ENCODE measurements around the gene WNT2.
"Not testable (repeated sequence)": the region's sequence is repeated elsewhere in the genome, so short reads cannot be mapped to it uniquely, and the experiment has no call there.

Gene WNT2

GRCh38 chr7:117300506-117300905 is 22.4 kb downstream of the WNT2 start:
- peaks cover 15% of the 10 kb centered on the region for H3K27me3 ChIP-seq (ENCODE audit: control insufficient read depth, insufficient read depth, low read length)
- H3K9me3 ChIP-seq (replicated peaks; ENCODE audit: low read length); H3K9ac ChIP-seq (ENCODE audit: low read depth, low read length); H3K4me2 ChIP-seq (ENCODE audit: low read length); H3K4me3 ChIP-seq (ENCODE audit: low read length); H3K36me3 ChIP-seq (ENCODE audit: insufficient read depth, low read length); H3K4me1 ChIP-seq (ENCODE audit: control insufficient read depth, insufficient read depth, low read length): not testable (repeated sequence)

- Histone ChIP-seq H3K4me3 (ENCODE audit: low read length) (no peak overlapping the region), H3K36me3 (ENCODE audit: insufficient read depth, low read length) (no peaks in the 10 kb centered on the region), H3K9me3 (replicated peaks; ENCODE audit: low read length) (no peaks in the 10 kb centered on the region), H3K9ac (ENCODE audit: low read depth, low read length) (no peak overlapping the region), H3K4me2 (ENCODE audit: low read length) (no peak overlapping the region), H3K27me3 (ENCODE audit: control insufficient read depth, insufficient read depth, low read length) (peaks cover 13% of the 10 kb centered on the region), H3K4me1 (ENCODE audit: control insufficient read depth, insufficient read depth, low read length) (no peaks in the 10 kb centered on the region)
Measured at GRCh38 chr7:117297606-117298005, 25.3 kb downstream of the WNT2 start.

- Histone ChIP-seq H3K36me3 (ENCODE audit: insufficient read depth, low read length) (no peaks in the 10 kb centered on the region), H3K9me3 (replicated peaks; ENCODE audit: low read length) (no peaks in the 10 kb centered on the region), H3K9ac (ENCODE audit: low read depth, low read length) (no peak overlapping the region), H3K4me3 (ENCODE audit: low read length) (no peak overlapping the region), H3K4me1 (ENCODE audit: control insufficient read depth, insufficient read depth, low read length) (no peaks in the 10 kb centered on the region), H3K4me2 (ENCODE audit: low read length) (no peak overlapping the region), H3K27me3 (ENCODE audit: control insufficient read depth, insufficient read depth, low read length) (peaks cover 10% of the 10 kb centered on the region)
Measured at GRCh38 chr7:117296066-117296465, 26.8 kb downstream of the WNT2 start.

DNA sequence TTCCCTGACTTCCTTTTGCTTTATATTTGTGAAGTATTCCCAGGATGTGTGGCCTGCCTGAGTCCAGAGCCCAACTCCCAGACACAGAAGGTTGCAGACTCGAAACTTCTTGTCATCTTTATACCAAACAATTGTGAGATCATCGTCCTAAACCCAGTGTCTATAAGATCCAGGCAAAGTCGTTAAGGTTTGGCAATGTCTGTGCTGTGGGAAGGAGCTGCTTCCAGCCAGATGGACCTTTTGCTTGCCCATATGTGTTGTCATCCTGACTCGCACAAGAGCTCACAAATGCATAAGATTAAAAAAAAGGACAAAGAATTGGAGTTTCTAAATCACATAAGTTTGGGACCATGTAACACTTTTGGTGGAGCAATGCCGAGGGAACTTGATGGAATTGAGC is 37.0 kb downstream of the WNT2 start:
- Histone ChIP-seq H3K4me2 (ENCODE audit: low read length) (no peak overlapping the region), H3K36me3 (ENCODE audit: insufficient read depth, low read length) (no peaks in the 10 kb centered on the region), H3K4me3 (ENCODE audit: low read length) (no peak overlapping the region), H3K4me1 (ENCODE audit: control insufficient read depth, insufficient read depth, low read length) (peaks cover 15% of the 10 kb centered on the region), H3K27me3 (ENCODE audit: control insufficient read depth, insufficient read depth, low read length) (no peaks in the 10 kb centered on the region), H3K9ac (ENCODE audit: low read depth, low read length) (no peak overlapping the region), H3K9me3 (replicated peaks; ENCODE audit: low read length) (no peaks in the 10 kb centered on the region)

GRCh38 chr7:117284692-117285091 is 38.2 kb downstream of the WNT2 start:
- Histone ChIP-seq H3K9ac (ENCODE audit: low read depth, low read length) (no peak overlapping the region), H3K36me3 (ENCODE audit: insufficient read depth, low read length) (no peaks in the 10 kb centered on the region), H3K27me3 (ENCODE audit: control insufficient read depth, insufficient read depth, low read length) (no peaks in the 10 kb centered on the region), H3K4me2 (ENCODE audit: low read length) (no peak overlapping the region), H3K9me3 (replicated peaks; ENCODE audit: low read length) (no peaks in the 10 kb centered on the region), H3K4me1 (ENCODE audit: control insufficient read depth, insufficient read depth, low read length) (peaks cover 15% of the 10 kb centered on the region), H3K4me3 (ENCODE audit: low read length) (no peak overlapping the region)

GRCh38 chr7:117283779-117284178 is 39.1 kb downstream of the WNT2 start:
- Histone ChIP-seq H3K4me2 (ENCODE audit: low read length) (no peak overlapping the region), H3K9me3 (replicated peaks; ENCODE audit: low read length) (no peaks in the 10 kb centered on the region), H3K9ac (ENCODE audit: low read depth, low read length) (no peak overlapping the region)

DNA sequence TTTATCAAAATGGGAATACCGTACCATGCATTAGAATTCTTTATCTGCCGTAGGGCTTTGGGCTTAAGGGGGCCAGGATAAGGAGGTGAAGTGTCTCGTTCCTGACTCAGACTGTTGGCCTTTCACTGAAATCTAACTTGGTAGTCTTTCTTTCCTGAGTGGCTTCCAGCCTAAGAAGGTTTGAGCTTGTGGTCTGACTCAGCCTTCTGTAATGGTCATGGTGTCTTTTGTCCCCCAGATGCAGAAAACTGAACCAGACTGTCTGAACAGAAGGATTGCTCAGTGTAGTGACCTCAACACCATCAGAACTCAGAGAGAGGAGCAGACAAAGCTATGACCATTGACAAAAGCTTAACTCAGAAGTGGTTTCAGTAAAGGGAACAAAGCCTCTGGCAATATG is 39.5 kb downstream of the WNT2 start:
- no peaks in the 10 kb centered on the region for H3K27me3 ChIP-seq (ENCODE audit: control insufficient read depth, insufficient read depth, low read length)
- no peaks in the 10 kb centered on the region for H3K36me3 ChIP-seq (ENCODE audit: insufficient read depth, low read length)
- no peaks in the 10 kb centered on the region for H3K9me3 ChIP-seq (replicated peaks; ENCODE audit: low read length)
- no peak overlapping the region for H3K9ac ChIP-seq (ENCODE audit: low read depth, low read length)
- no peak overlapping the region for H3K4me2 ChIP-seq (ENCODE audit: low read length)
- peaks cover 15% of the 10 kb centered on the region for H3K4me1 ChIP-seq (ENCODE audit: control insufficient read depth, insufficient read depth, low read length)
- no peak overlapping the region for H3K4me3 ChIP-seq (ENCODE audit: low read length)

More at GRCh38 chr7:117283779-117284178, 39.1 kb downstream of the WNT2 start:
- Histone ChIP-seq H3K4me3 (ENCODE audit: low read length) (no peak overlapping the region), H3K27me3 (ENCODE audit: control insufficient read depth, insufficient read depth, low read length) (no peaks in the 10 kb centered on the region), H3K4me1 (ENCODE audit: control insufficient read depth, insufficient read depth, low read length) (peaks cover 15% of the 10 kb centered on the region), H3K36me3 (ENCODE audit: insufficient read depth, low read length) (no peaks in the 10 kb centered on the region)

DNA sequence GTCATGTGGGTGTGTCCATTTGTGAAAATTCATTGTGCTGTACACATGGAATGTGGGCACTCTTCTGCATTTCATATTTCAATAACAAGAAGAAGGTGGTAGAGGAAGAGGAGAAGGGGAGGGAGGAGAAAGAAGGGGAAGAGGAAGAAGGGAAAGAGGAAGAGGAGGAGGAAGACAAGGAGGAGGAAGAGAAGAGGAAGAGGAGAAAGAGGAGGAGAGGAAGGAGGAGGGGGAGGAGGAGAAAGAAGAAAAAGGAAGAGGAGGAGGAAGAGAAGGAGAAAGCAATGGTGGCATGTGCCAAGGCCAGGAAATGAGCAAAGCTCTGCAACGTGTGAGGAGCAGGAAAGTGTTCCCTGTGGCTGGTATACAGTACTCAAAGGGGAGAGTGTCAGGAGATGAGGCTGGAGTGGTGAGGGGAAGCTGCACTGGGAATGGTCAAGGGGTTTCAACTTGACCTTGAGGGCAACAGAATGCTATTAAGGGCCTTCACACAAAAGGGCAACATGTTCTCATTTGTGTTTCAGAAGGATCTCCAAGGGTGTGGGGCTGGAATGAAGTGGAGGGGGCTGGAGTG is 40.5 kb downstream of the WNT2 start:
- no peak overlapping the region for H3K9ac ChIP-seq (ENCODE audit: low read depth, low read length)
- no peak overlapping the region for H3K4me2 ChIP-seq (ENCODE audit: low read length)
- no peaks in the 10 kb centered on the region for H3K9me3 ChIP-seq (replicated peaks; ENCODE audit: low read length)
- no peak overlapping the region for H3K4me3 ChIP-seq (ENCODE audit: low read length)
- peaks cover 15% of the 10 kb centered on the region for H3K4me1 ChIP-seq (ENCODE audit: control insufficient read depth, insufficient read depth, low read length)
- no peaks in the 10 kb centered on the region for H3K36me3 ChIP-seq (ENCODE audit: insufficient read depth, low read length)
- H3K27me3 ChIP-seq (ENCODE audit: control insufficient read depth, insufficient read depth, low read length), result no peaks in the 10 kb centered on the region

DNA sequence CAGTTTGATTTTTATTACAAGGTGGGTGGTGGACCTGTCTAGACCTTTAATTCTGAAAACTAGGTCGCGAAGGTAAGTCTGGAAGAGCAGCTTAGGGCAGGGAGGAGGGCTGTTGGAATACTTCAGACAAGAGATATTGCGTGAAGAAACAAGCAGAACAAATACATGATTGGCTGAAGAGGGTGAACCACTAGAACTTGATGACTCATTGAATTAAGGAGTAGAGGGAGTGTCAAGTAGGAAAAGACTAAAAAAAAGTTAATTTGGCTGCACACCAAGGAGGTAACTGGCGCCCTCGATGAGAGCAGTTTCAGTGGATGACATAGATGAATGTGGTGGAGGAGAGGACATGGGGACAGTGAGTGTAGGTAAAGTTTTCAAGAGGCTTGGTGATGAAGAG is 41.3 kb downstream of the WNT2 start:
- Histone ChIP-seq H3K9me3 (replicated peaks; ENCODE audit: low read length) (no peaks in the 10 kb centered on the region), H3K9ac (ENCODE audit: low read depth, low read length) (no peak overlapping the region), H3K36me3 (ENCODE audit: insufficient read depth, low read length) (no peaks in the 10 kb centered on the region), H3K27me3 (ENCODE audit: control insufficient read depth, insufficient read depth, low read length) (no peaks in the 10 kb centered on the region), H3K4me2 (ENCODE audit: low read length) (no peak overlapping the region), H3K4me3 (ENCODE audit: low read length) (no peak overlapping the region), H3K4me1 (ENCODE audit: control insufficient read depth, insufficient read depth, low read length) (peaks cover 15% of the 10 kb centered on the region)

- H3K9me3 ChIP-seq (replicated peaks; ENCODE audit: low read length), result no peaks in the 10 kb centered on the region
- H3K36me3 ChIP-seq (ENCODE audit: insufficient read depth, low read length), result no peaks in the 10 kb centered on the region
- no peak overlapping the region for H3K4me3 ChIP-seq (ENCODE audit: low read length)
- H3K9ac ChIP-seq (ENCODE audit: low read depth, low read length), result no peak overlapping the region
- no peaks in the 10 kb centered on the region for H3K27me3 ChIP-seq (ENCODE audit: control insufficient read depth, insufficient read depth, low read length)
- peaks cover 15% of the 10 kb centered on the region for H3K4me1 ChIP-seq (ENCODE audit: control insufficient read depth, insufficient read depth, low read length)
- H3K4me2 ChIP-seq (ENCODE audit: low read length), result no peak overlapping the region
Measured at GRCh38 chr7:117279931-117280557, 42.8 kb downstream of the WNT2 start.

GRCh38 chr7:117279203-117279602 is 43.7 kb downstream of the WNT2 start:
- Histone ChIP-seq H3K36me3 (ENCODE audit: insufficient read depth, low read length) (no peaks in the 10 kb centered on the region), H3K27me3 (ENCODE audit: control insufficient read depth, insufficient read depth, low read length) (no peaks in the 10 kb centered on the region), H3K9ac (ENCODE audit: low read depth, low read length) (no peak overlapping the region), H3K9me3 (replicated peaks; ENCODE audit: low read length) (no peaks in the 10 kb centered on the region), H3K4me1 (ENCODE audit: control insufficient read depth, insufficient read depth, low read length) (peaks cover 15% of the 10 kb centered on the region), H3K4me2 (ENCODE audit: low read length) (no peak overlapping the region), H3K4me3 (ENCODE audit: low read length) (no peak overlapping the region)

DNA sequence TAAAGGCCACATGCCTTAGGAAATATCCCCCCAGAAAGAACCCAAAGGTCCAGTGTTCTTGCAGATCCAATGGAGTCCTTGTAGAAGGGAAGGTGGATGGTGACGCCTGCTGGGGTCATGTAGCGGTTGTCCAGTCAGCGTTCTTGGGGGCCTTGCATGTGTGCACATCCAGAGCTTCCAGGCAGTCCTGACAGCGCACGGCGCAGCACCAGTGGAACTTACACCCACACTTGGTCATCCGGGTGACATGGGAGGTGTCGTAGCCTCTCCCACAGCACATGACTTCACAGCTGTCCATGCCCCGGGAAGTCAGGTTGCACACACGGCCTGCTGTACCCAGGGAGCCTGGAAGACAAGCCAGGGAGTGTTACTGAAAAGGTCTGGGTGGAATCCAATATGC is 44.8 kb downstream of the WNT2 start:
- no peaks in the 10 kb centered on the region for H3K27me3 ChIP-seq (ENCODE audit: control insufficient read depth, insufficient read depth, low read length)

More for the DNA sequence above, 44.8 kb downstream of the WNT2 start:
- no peaks in the 10 kb centered on the region for H3K9me3 ChIP-seq (replicated peaks; ENCODE audit: low read length)
- no peak overlapping the region for H3K4me2 ChIP-seq (ENCODE audit: low read length)
- H3K4me1 ChIP-seq (ENCODE audit: control insufficient read depth, insufficient read depth, low read length), result peaks cover 4% of the 10 kb centered on the region
- H3K9ac ChIP-seq (ENCODE audit: low read depth, low read length), result no peak overlapping the region
- no peaks in the 10 kb centered on the region for H3K36me3 ChIP-seq (ENCODE audit: insufficient read depth, low read length)
- H3K4me3 ChIP-seq (ENCODE audit: low read length), result no peak overlapping the region

Measured in skeletal muscle satellite cell (primary cell).